ENCODE measurements around the gene RTL10.

Gene RTL10

GRCh38 chr22:19811811-19812771 is 42.6 kb downstream of the RTL10 start:
- DNase-seq (ENCODE audit: extremely low read depth in 1 of 2, low read depth in 1 of 2), result no peak

GRCh38 chr22:19811211-19811621 is 43.5 kb downstream of the RTL10 start:
- no peak for DNase-seq (ENCODE audit: extremely low read depth in 1 of 2, low read depth in 1 of 2)

- DNase-seq (ENCODE audit: extremely low read depth in 1 of 2, low read depth in 1 of 2), result no peak
Observed at GRCh38 chr22:19810381-19811201, 44.1 kb downstream of the RTL10 start.

GRCh38 chr22:19809741-19810140 is 44.9 kb downstream of the RTL10 start:
- DNase-seq (ENCODE audit: extremely low read depth in 1 of 2, low read depth in 1 of 2), result no peak

GRCh38 chr22:19808873-19809478 is 45.7 kb downstream of the RTL10 start:
- DNase-seq (ENCODE audit: extremely low read depth in 1 of 2, low read depth in 1 of 2), result no peak

GRCh38 chr22:19807914-19808872 is 46.5 kb downstream of the RTL10 start:
- DNase-seq (ENCODE audit: extremely low read depth in 1 of 2, low read depth in 1 of 2), result no peak

- DNase-seq (ENCODE audit: extremely low read depth in 1 of 2, low read depth in 1 of 2), result no peak
Observed at GRCh38 chr22:19807161-19807913, 47.3 kb downstream of the RTL10 start.

GRCh38 chr22:19806213-19807160 is 48.2 kb downstream of the RTL10 start:
- DNase-seq (ENCODE audit: extremely low read depth in 1 of 2, low read depth in 1 of 2), result no peak

GRCh38 chr22:19805821-19806212 is 48.9 kb downstream of the RTL10 start:
- no peak for DNase-seq (ENCODE audit: extremely low read depth in 1 of 2, low read depth in 1 of 2)
